Stomach (tissue), 4 donors: ENCODE data around the gene CASR.

Experiments used
- EP300 ChIP-seq: sonication (generic); formaldehyde crosslinking; IDR thresholded peaks from one replicate; pipeline ENCODE4 v1.6.1; 2017; ENCODE audit warnings: antibody characterized with exemption
- POLR2A ChIP-seq, 4 donors: fragments of 450-650 bp; IDR thresholded peaks; one replicate each; pipeline ENCODE4 v1.6.1; 2016; ENCODE audit warnings: antibody characterized with exemption in 4 of 4, control low read depth in 2 of 4, mild to moderate bottlenecking in 1 of 4, moderate library complexity in 1 of 4
- POLR2AphosphoS5 ChIP-seq, 3 donors: sonication (generic); formaldehyde crosslinking; IDR thresholded peaks; one replicate each; pipeline ENCODE4 v1.6.1; 2016; ENCODE audit warnings: antibody characterized with exemption in 3 of 3
- TF ChIP-seq, protein P1 (sequence below), 7 experiments: fragments of 450-650 bp in 4 of 7; fragments of 200-600 bp in 3 of 7; sonication (generic) in 3 of 7; IDR thresholded peaks; one replicate each; pipeline ENCODE4 v1.5.1; 2016 to 2019; ENCODE audit warnings: antibody characterized with exemption in 7 of 7, control low read depth in 2 of 7, mild to moderate bottlenecking in 1 of 7

DNA sequence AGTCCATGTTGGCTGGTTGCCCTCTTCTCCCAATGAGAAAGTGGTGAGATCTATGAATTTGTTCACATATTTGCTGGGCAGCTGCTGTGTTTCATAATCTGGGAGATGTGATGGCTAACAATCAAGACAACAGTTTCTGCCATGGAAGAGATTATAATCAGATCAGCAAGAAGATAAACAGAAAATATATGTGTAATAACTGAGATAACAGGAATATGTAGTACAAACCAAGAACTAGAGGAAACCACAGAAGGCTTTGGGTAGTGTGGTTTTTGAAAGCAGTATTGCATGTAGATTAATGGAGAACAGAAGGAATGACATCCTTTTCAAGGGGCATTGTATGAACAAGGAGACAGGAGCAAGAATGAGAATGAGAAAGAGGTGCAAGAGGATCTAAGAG, 129.4 kb downstream of the CASR start:
- no peak for TF ChIP-seq POLR2A (IDR thresholded peaks at IDR 0.05)
- TF ChIP-seq, protein P1, sequence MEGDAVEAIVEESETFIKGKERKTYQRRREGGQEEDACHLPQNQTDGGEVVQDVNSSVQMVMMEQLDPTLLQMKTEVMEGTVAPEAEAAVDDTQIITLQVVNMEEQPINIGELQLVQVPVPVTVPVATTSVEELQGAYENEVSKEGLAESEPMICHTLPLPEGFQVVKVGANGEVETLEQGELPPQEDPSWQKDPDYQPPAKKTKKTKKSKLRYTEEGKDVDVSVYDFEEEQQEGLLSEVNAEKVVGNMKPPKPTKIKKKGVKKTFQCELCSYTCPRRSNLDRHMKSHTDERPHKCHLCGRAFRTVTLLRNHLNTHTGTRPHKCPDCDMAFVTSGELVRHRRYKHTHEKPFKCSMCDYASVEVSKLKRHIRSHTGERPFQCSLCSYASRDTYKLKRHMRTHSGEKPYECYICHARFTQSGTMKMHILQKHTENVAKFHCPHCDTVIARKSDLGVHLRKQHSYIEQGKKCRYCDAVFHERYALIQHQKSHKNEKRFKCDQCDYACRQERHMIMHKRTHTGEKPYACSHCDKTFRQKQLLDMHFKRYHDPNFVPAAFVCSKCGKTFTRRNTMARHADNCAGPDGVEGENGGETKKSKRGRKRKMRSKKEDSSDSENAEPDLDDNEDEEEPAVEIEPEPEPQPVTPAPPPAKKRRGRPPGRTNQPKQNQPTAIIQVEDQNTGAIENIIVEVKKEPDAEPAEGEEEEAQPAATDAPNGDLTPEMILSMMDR (IDR thresholded peaks at IDR 0.05): no peak
- no peak for TF ChIP-seq POLR2AphosphoS5 (IDR thresholded peaks at IDR 0.05)
- TF ChIP-seq EP300: no peak
